Superior temporal gyrus (tissue), 1 donor: ENCODE measurements around the gene AKR1C3.
"Not testable (repeated sequence)": the region's sequence is repeated elsewhere in the genome, so short reads cannot be mapped to it uniquely, and the experiment has no call there.

Experiments used
- DNase-seq: peaks from one replicate; pipeline ENCODE4 v3.0.0-alpha.2; 2016; ENCODE audit errors: extremely low spot score

AKR1C3 gene

DNA sequence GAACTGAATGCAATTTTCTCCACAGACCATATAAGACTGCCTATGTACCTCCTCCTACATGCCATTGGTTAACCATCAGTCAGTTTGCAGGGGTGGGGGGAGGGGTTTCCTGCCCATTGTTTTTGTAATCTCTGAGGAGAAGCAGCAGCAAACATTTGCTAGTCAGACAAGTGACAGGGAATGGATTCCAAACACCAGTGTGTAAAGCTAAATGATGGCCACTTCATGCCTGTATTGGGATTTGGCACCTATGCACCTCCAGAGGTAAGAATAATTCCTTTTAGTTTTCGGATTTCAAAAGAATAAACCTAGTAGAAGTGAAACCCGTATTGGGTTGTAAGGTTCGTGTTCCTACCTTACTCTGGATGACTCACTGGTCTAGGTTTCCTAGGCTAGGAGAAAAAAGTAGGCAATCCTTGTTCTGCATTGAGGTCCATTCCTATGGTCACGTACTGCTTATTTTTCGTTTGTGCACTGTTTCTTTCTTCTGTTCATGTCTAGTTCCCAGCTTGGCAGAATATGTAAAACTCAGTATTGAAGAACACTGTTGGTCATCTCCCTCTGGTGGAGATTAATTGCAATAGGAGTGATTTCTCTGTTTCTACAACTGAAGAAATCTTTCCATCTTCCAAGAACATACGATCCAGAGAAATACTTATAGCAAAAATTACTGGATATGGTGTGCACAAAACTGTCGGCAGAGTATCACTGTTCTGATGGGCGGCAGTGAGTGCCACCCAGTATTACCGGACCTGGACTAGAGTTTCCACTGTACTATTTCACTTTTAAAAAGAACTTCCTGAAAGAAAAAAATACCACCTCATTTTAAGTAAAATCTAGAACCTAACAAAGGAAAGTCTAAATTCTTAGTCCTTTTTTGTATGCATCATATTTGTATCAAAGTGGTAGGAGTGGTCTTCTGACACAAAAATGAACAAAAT is at the start of gene AKR1C3:
TSS of gene AKR1C3 (plus strand) at position 150 of the 941 bp plus-strand sequence. CDS start at position 181, 31 bp downstream.
- DNase-seq: peak; percentile 49

DNA sequence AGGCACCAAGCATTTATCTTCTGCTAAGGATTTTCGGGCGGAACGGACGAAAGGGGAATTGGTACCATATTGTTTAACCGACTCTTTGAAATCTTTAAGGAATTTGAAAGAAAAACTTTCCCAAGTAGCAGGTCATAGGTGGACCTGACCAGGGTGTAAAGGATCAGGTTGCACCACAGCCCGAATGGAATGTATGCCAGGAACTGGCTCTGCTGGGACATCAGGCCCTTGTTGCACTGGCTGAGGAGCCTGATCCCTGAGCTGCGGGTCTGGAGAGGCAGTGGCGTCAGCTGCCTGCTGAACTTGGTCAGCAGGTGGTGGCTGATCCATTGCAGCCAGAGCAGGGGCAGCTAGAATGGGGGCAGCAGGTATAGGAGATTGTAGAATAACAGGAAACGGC is 49.1 kb upstream of the AKR1C3 start:
- no peak for DNase-seq

DNA sequence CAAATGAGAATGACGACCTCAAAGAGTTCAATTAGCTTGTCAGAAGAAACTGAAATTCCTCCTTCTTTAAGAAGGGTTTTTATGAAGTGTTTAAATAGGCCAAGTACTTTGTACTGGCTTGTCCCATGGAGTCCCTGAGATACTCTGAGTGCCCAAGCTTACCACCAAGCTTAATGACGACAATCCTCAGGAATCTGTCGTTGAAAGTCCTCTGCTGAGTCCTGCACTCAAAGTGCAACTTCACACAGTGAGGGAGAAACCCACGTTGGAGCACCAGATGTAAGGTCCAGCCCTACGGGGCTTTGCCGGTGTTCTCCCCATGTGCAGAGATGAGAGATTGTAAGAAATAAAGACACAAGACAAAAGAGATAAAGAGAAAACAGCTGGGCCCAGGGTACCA is 47.8 kb upstream of the AKR1C3 start:
- DNase-seq: no peak

DNA sequence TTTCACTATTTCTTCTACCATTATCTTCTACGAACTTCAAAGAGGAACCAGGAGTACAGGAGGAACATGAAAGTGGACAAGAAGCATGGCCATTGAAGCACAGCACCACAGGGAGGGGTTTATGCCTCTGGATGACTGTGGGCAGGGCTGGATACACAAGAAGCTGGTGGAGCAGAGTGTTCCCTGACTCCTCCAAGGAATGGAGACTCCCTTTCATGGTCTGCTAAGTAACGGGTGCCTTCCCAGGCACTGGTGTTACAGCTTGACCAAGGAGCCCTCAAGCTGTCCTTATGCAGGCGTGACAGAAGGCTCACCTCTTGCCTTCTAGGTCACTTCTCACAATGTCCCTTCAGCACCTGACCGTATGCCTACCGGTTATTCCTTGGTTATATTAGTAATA is 47.2 kb upstream of the AKR1C3 start:
- DNase-seq: not testable (repeated sequence)

DNA sequence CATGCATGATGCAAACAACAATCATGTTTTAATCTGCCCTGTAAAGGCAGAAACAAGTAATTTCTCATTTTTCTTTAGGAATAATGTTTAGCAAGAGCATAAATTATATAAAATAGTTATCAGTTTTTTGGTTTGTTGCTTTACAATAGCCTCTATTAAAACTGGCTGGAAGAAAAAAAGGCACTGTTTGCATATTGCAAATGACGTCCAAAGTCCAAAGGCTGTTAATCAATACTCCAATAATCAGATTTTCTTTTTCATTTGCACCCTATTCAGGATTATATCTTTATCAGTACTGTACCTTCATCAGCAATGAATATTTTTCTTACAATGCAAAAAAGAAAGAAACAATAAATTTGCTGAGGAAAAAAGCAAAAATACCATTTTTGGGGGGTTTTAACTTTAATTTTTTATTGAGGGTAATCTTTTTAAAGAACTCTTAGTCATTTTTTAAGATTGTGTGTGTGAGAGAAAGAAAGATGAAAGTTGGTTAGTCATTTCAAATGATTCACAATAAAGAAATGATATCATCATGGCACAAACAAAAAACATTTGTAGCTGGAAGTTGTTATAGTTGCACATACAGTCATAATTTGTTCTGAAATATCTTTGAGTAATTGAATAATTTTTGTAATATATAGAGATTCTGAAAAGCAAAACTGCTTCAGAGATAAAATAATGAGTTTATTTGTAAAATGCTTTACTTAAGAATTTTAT is 46.1 kb upstream of the AKR1C3 start:
- no peak for DNase-seq

DNA sequence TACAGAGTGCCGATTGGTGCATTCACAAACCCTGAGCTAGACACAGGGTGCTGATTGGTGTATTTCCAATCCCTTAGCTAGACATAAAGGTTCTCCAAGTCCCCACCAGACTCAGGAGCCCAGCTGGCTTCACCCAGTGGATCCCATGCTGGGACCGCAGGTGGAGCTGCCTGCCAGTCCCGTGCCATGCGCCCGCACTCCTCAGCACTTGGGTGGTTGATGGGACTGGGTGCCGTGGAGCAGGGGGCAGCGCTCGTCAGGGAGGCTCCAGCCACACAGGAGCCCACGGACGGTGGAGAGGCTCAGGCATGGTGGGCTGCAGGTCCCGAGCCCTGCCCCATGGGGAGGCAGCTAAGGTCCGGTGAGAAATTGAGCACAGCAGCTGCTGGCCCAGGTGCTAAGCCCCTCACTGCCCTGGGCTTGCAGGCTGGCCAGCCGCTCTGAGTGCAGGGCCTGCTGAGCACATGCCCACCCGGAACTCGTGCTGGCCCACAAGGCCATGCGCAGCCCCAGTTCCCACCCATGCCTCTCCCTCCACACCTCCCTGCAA is 41.2 kb upstream of the AKR1C3 start:
- DNase-seq: not testable (repeated sequence)

DNA sequence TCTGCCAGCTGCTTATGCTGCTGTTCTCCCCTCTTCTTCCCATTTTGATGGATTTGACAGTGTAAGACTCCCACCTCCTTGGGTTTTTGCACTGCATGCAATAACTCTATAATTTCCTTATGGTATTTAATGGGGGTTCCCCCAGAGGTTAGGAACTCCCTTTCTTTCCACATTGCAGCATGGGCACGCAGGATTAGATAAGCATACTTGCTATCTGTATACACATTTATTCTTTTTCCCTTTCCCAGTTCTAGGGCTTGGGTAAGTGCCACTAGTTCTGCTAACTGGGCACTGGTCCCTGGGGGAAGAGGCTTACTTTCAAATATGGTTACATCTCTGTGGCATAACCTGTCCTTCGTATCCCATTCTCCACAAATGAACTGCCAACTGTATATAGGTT is 39.4 kb upstream of the AKR1C3 start:
- not testable (repeated sequence) for DNase-seq

DNA sequence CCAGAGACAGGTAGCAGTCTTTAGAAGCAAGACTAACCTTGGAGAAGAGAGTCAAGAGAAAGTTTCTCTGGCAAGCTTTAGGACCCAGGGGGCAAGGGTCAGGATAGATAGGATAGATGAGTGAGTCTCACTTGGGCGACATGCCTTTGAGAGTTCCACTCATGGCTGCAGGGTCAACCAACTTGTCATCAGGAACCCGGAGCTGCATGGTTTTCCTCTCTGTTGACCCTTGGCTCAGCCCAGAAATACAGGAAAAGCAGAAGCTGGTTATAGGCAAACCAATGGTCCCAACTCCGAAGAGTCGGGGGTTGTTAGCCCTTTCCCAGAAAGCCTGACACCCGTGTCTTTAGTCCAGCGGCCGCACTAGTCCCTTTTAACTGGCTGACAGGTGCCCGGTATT is 34.9 kb upstream of the AKR1C3 start:
- DNase-seq: not testable (repeated sequence)

DNA sequence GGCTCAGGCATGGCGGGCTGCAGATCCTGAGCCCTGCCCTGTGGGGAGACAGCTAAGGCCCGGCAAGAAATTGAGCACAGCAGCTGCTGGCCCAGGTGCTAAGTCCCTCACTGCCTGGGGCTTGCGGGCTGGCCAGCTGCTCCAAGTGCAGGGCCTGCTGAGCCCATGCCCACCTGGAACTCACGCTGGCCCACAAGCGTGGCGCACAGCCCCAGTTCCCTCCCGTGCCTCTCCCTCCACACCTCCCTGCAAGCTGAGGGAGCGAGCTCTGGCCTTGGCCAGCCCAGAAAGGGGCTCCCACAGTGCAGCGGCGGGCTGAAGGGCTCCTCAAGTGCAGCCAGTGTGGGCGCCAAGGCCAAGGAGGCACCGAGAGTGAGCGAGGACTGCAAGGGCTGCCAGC is 33.4 kb upstream of the AKR1C3 start:
- not testable (repeated sequence) for DNase-seq

DNA sequence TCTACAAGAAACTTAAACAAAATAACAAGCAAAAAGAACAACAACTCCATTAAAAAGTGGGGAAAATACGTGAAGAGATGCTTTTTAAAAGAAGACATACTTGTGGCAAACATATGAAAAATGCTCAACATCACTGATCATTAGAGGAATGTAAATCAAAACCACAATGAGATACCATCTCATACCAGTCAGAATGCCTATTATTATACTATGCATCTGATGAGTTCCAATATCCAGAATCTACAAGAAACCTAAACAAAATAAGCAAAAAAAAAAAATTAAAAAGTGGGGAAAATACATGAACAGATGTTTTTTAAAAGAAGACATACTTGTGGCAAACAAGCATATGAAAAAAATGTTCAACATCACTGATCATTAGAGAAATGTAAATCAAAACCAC is 29.6 kb upstream of the AKR1C3 start:
- DNase-seq: no peak

DNA sequence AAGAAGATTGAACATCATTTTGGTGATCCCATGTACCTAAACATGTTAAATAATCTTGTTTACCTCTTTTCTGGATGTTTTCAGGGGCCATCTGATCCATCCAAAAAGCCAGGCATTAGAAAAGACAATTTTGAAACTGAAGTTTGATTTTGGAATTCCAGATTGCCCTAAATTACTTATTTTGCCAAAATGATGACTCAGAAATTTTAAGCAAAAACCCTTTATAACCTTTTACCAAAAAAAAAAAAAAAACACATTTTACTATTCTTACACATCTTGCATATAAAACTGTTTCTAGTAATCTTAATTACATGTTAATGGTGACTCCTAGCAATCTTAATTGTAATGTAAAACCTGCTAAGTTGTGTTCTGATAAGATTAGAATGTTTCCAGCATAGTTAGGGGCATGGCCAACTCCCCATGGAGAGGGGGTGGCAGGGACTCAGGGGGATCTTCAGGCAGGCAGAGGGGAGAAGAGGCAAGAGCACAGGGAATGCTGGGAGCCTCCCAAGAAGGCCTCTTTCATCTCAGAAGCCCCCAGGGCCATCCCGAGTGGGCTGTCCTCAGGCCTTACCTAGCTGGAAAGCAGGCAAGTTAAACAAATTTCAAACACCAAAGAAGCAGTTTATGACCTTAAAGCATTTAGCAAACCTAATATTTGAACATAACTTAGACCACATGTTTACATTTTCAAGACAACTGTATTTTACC is 25.8 kb upstream of the AKR1C3 start:
- no peak for DNase-seq

DNA sequence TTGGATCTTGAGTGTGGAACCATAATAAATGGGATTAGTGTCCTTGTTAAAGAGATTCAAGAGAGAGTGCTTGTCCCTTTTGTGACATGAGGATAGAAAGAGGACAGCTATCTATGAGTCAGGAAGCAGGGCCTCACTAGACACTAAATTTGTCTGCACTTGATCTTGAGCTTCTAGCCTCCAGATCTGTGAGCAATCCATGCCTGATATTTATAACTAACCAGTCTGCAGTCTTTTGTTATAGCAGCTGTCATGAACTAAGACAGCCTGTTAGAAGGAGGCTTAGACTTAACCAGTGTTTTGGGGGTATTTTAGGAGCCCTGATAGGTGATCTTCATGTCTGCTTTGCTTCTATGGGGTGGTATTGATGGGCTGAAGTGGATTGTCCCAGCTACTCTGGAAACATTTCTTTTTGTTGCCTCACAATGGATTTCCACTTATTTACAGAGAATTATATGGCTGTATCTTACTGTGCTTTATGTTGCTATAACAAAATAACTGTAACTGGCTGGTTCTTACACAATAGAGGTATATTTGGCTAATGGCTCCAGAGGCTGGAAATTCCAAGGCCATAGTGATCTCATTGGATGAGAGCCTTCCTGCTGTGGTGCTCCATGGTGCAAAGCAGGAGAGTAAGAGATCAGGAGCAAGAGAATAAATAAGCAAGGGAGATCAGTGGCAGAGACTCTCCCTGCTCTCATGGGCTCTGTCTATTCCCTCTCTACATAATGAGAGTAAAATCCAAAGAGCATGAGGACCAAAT is 23.4 kb upstream of the AKR1C3 start:
- no peak for DNase-seq

DNA sequence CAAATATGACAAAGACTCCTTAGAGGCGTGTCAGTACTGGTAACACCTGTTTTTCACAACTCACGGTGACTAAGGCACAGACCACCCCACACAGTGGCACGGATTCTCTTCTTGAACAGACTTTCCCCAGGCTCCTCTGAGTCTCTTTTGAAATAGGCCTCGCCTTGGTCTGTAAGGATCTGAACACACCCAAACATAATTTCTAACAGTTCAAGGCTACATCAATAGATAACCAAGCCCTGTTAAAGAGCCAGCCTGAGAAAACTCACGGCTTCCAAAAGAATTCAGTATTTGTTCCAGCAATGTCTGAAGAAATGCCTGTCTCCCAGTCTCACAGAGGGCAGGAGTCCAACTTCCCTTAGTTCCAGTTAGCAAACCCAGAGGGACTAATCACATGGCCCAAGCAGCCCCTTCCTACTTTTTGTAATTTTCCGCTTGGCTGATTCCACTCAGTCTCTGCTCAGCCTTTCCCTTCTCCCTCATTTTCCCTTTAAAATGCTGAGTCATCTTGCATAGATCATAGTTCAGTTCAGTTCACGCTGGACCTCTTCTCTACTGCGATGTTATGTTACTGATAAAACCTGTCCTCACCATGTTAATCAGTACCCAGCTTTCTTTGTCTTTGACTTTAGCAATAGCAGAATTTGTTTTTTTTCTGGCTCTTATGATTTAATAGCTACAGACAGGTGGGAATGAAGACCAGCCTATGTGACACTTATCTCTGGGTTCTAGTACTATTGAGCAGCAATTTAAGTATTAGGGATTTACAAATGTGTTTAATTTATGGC is 22.6 kb upstream of the AKR1C3 start:
- DNase-seq: peak; percentile 37

DNA sequence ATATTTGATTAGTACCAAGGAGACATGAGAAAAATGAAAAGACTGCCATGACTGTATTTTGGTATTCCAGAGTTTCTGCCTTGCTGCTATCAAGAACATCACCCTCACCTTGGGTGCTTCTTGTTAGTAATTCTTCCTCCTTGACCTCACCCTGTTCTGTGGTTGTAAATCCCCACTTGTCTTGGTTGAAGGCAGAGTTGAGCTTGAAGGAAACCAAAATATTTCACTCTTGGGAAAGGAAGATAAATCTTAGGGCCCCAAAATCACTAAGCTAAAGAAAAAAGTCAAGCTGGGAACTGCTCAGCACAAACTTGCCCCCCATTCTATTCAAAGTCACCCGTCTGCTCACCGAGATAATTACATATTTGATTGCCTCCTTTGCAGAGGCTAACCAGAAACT is 20.6 kb upstream of the AKR1C3 start:
- DNase-seq: no peak

DNA sequence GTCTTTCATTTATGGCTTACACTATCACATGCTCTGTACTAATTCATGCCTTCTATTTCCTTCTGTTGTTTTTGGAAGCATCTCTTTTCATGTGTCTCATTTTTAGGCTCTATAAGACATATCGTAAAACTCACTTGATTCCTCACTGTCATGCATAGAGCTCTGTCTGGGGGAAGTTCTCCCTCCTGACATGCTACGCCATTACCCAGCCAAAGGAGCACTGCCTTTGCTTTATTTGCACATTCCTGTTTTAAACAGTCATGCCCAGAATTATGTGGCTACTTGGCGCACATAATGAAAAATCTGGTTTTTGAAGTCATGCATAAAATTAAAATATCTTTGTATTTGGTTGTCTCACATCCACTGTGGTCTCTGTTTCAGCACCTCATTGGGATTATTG is 17.6 kb upstream of the AKR1C3 start:
- no peak for DNase-seq

DNA sequence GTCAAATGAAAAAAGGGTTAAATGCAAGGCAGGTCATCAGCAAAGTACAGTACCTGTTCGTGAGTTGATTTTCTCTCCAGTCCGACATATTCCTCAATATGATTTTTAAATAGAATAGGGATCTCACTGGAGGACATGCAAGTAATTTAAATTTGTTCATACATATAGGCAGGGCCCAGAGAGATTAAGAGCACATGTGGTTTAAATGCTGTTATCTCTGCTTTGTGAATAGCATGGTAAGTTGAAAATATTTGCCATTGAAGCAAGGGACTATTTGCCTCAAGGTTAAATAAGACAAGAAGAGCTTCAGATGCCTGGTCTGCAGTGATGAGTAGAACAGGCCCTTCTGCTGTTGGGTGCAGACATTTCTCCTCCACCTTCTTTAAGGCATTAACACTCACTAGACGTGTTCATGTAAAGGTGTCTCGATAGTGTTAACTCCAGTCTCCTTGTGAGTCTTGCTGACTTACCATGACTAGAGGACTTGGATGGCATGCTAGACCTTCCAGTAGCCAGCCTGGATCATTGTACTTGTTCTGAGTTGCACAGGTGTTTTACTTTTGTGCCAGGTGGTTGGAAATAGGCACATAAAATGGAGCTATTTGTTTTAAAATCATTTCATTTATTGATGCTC is 15.6 kb upstream of the AKR1C3 start:
- DNase-seq: no peak

DNA sequence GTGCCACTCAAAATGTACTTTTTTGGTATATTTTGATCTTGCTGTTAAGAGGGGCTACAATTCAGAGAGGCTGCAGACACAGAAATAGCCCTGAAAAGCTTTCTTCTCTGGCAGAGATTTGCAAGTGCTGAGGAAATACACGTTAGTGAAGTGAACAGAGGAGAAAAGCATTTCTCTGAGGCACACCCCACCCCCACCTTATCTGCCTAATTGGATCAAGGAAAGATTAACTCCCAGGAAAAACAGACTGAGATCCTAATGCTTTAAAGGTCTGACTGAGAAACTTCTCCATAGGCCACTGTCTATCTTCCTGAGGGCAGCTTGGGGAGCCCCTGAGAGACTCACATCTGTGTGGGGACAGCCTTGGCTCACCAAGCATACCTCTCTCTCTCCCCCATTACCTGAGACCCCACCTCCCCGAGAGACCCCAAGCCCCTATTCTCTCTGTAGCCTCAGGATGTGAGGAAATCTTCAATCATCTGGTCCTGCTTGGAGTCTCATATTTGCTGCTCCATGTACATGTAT is 14.8 kb upstream of the AKR1C3 start:
- DNase-seq: no peak

DNA sequence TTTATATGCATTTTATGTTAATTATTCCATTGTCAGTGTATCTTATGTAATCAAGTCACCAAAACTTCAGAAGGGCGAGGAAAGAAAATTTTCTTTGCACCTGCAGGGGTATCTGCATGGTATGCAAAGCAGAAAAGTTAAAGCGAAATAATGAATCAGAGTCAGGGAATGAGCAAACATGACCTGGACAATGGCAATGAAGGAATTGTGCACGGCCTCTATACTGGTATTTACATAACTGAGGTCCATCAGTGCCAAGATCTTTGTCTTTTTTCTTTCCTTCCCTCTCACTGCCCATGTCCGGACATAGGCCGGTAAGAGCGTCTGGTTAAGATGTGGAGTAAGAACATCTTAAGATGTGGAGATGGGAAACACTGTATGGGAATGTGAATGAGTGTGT is 14.4 kb upstream of the AKR1C3 start:
- no peak for DNase-seq

DNA sequence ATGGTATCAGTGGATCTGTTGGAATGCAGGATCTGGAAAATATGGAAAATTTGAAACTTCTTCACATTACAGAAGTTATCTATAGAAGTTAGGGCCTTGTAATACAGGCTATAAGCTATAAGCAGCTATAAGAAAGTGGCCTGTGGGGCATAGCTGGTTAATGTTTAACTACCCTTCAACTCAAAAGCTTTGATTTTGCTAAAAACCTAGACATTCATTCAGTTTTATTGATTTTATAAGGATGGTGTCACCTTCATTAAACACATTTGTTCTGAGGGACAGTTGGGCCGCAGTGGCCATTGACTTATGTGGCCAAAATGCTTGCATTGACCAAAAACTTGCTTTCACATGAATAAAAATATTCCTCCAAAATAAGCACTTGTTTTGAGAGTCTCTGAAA is 13.1 kb upstream of the AKR1C3 start:
- no peak for DNase-seq
